ENCODE results near the gene TOM1L2.
"Not testable (repeated sequence)": the region's sequence is repeated elsewhere in the genome, so short reads cannot be mapped to it uniquely, and the experiment has no call there.

Gene TOM1L2

DNA sequence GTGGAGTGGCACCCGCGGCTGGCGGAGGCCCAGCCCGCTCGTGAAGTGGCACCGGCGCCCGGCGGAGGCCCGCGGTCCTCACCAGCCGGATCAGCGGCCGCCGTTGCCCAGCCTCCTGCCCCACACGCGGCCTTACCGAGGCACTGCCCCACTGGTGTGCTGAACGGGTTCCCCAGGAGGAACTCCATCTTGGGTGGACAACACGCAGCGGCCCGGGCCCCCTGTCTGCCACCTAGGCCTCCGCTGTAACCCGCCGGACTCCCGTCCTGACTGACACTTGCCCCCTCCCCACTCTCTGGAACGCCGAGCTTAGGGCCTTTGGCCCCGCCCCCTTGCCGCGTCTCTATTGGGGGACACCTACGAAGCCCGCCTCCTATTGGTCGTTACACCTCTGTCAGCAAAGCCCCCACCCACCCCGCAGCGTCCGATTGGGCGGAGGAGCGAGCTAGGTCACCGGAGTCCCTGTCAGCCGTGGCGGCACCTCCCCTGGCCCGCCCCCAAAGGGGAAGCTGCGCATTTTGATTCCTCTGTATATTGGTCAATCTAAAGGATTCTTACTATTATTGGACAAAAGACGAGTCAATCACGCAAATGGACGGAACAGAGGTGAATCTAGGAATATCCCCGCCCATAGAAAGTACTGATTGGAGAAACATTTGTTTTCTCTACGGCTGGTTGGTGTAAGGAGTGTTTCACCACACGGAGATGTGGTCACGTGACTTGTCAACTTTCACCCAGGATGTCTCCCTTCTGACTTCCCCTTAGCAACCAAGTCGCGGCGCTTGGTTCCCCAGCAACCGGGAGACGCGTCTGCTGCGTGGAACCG lies at the start of gene TOM1L2, which contains the start of gene DRC3:
TSS of gene TOM1L2 (minus strand) at position 275 of the 826 bp plus-strand sequence. CDS start at position 188, 87 bp downstream.
TSS of gene DRC3 (plus strand) at position 737 of the 826 bp plus-strand sequence. CDS start 4,737 bp downstream, outside the sequence.
- DNase-seq: peak; percentile 100

GRCh38 chr17:18021372-18021771 lies 49.2 kb upstream of the TOM1L2 start:
- DNase-seq: no peak

DNA sequence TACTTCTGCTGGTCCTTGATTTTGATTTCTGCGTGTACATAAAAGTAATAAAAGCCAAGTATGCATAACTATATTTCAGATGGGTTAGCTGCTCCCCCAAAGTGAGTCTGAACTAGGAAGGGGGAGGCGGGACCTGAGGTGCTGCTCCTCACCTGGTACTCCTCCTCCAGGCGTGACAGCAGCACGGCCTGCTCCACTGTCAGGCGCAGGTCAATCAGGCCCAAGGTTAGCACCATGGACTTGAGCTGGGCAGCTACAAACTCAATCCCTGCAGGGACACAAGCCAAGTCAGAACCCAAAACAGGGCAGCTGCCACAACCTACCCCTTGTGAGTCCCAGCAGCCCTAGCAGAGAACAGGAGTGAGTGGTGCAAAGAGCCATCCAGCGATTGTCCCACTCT lies 48.8 kb upstream of the TOM1L2 start:
- no peak for DNase-seq

DNA sequence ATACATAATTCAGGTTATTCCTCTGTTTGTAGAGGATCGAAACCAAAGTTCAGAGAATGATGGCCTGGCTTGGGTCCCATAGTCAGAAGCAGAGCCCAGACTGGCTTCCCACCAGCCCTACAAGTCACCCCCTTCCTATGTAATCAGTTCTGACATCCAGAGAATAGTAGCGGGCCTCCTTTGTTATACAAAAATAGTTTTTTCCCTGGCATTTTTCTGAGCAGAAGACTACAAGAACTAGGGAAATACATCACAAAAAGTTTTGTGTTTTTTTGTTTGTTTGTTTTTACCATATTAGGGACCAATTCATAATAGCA lies 47.6 kb upstream of the TOM1L2 start:
- DNase-seq: no peak

- DNase-seq: no peak
These were observed 46.3 kb upstream of the TOM1L2 start for GRCh38 chr17:18018411-18018921.

DNA sequence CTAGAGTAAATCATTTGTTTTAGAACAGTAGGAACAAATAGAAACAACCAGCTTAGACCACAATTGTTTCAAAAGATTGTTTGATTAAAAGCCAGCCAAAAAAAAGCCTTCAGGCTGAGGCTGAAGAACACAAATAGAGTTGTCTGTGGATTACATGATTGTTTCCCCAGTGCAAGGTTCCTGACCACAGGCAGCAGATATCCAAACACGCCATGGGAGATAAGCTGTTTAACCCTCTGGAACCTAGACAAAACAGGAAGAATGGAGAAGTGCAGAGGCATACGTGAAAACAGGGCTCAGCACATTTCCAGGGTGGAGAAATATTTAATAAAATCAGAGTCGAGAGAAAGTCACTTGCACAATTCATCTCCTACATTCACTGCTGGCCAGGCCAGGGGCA lies 45.8 kb upstream of the TOM1L2 start:
- DNase-seq: no peak

- no peak for DNase-seq
These were observed 44.2 kb upstream of the TOM1L2 start for GRCh38 chr17:18016426-18016825.

DNA sequence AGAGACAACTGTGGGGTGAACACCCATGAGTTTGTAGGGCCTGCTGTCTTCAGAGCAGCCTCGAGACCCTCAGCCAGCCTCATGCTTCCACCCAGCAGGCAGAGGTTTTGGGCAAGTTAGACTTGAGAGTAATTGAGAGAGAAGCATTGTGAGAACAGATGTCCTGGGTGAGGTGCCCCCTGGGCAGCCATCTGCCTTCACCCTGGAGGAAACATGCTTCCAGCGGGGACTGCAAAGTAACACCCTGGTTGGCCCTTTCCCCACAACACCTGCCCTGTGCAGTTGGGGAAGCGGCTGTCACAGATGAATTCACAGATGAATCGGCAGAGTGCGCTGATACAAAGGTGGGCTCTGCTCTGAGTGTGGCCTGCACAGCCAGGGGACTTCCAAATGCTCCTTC lies 43.4 kb upstream of the TOM1L2 start:
- no peak for DNase-seq

- no peak for DNase-seq
These were observed 41.8 kb upstream of the TOM1L2 start for GRCh38 chr17:18014006-18014405.

DNA sequence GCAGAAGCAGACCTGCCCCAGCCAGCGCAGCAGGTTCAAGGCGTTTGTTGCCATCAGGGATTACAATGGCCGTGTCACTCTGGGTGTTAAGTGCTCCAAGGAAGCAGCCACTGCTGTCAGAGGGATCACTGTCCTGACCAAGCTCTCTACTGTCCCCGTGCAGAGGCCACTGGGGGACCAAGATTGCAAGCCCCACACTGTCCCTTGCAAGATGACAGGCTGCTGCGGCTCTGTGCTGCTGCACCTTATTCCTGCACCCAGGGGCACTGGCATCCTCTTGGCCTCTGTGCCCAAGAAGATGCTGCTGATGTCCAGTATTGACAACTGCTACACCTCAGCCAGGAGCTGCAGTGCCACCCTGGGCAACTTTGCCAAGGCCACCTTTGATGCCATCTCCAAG lies 39.1 kb upstream of the TOM1L2 start:
- DNase-seq: no peak

DNA sequence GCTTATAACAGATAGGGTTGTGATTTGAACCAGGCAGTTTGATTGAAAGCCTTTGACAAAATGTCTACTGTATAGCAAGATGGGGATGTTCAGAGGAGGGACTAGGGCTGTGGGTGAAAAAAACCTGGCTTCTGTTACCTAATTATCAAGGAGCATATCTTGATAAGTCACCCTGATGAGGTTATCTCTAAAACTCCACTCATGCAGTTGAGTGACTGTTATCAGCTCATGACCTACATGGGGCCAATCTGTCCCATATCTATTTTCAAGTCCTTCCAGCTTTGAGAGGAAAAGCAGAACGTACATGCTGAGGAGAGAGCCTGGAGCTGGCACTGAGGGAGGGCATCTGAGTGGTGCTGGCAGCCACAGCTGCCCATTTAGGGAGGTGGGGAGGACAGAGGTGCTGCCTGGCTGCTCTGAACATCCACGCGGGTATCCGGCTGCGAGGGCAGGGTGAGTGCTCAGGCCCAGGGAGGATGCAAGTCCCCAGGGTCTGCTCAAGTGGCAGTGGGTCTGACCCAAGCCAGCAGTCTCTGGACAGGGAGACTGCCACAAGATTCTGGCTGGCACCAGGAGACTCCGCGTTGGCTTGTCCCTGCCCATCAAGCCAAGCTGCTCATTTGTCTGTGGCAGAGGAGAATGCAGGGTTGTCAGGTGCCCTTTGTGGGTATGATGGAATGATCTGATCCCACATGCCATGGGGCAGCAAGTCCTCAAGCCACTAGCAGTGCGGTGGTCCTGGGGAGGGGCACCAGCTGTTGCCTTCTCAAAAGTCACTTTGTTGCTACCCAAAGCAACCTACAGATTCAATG lies 37.6 kb upstream of the TOM1L2 start:
- no peak for DNase-seq

GRCh38 chr17:18008496-18009268 lies 36.5 kb upstream of the TOM1L2 start:
- no peak for DNase-seq

GRCh38 chr17:18006495-18007239 lies 34.5 kb upstream of the TOM1L2 start:
- no peak for DNase-seq

DNA sequence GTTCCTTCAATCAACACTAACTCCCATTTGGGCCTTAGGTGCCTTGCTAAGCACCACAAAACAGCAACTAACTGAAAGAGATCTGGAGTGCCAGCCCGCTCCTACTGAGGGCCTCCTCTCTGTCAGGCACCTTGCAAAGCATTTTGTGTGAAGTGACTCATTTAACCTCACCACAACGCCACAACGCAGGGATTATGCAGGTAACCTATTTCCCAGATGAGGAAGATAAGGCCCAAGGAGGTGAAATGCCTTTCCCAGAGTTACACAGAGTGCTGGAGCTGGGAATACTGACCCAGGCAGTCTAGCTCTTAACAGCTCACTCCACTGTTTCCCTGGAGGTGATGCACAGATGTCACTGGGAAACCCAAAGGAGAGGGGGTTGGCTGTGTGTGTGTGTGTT lies 33.3 kb upstream of the TOM1L2 start:
- no peak for DNase-seq

- DNase-seq: no peak
These were observed 32.7 kb upstream of the TOM1L2 start for GRCh38 chr17:18004884-18005305.

- DNase-seq: no peak
These were observed 32.1 kb upstream of the TOM1L2 start for GRCh38 chr17:18004345-18004744.

DNA sequence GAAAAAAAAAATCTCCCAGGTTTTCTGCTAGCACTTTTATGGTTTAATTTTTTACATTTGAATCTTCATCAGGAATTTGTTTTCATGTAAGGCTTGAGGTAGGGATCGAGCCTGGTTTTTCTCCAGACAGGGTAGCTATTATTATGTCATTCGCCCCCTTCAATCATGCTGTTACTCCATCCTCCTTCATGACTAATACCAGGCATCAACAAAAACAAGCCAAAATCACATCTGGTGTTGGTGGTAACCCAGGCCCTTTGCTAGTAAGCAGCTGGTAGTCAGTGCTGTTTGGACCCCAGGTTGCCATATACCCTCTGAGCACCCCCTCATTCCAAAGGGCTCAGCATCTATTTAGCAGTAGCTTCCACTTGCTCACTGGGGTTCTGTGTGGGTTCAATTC lies 30.0 kb upstream of the TOM1L2 start:
- DNase-seq: no peak

GRCh38 chr17:18000030-18000408 lies 27.8 kb upstream of the TOM1L2 start:
- DNase-seq: no peak

DNA sequence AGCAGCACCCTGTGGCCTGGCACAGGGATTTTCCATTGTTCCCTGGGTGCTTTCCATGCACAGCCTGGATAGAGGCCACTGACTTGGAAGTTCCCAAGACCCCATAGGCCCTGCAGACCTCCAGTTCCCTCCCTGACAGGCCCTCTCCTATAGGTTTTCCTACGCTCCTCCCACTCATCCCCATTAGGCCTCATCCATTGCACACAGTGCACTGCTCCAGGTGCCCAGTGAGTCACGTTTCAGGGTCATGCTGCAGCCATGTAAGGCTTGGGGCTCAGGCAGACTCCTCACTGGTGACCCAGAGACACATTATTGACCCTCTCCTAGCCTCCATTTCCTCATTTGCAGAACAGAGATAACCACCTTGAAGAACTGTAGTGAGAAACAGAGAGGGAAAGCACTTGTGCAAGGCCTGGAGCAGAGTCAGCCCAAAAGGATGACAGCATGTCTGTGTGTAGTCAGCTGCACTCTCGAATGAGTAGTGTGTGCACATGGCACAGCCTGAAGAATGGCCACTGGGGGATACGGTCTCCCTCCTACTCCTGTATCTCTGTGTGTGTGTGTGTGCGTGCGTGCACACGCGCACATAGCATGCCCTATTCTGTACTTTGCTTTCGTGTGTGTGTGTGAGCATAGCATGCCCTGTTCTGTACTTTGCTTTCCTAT lies 27.3 kb upstream of the TOM1L2 start:
- DNase-seq: no peak

GRCh38 chr17:17998934-17999333 lies 26.7 kb upstream of the TOM1L2 start:
- DNase-seq: no peak

GRCh38 chr17:17995887-17996286 lies 23.7 kb upstream of the TOM1L2 start:
- not testable (repeated sequence) for DNase-seq
